HG03571 (cell line): ENCODE data around the gene PPP1R11.
"Not testable (repeated sequence)": the region's sequence is repeated elsewhere in the genome, so short reads cannot be mapped to it uniquely, and the experiment has no call there.

ENCODE experiments used
- ATAC-seq: cut with Tn5 transposase; IDR thresholded peaks from one replicate; pipeline ENCODE4 v1.9.1; 2021; ENCODE audit not compliant: unreplicated experiment

The PPP1R11 gene

DNA sequence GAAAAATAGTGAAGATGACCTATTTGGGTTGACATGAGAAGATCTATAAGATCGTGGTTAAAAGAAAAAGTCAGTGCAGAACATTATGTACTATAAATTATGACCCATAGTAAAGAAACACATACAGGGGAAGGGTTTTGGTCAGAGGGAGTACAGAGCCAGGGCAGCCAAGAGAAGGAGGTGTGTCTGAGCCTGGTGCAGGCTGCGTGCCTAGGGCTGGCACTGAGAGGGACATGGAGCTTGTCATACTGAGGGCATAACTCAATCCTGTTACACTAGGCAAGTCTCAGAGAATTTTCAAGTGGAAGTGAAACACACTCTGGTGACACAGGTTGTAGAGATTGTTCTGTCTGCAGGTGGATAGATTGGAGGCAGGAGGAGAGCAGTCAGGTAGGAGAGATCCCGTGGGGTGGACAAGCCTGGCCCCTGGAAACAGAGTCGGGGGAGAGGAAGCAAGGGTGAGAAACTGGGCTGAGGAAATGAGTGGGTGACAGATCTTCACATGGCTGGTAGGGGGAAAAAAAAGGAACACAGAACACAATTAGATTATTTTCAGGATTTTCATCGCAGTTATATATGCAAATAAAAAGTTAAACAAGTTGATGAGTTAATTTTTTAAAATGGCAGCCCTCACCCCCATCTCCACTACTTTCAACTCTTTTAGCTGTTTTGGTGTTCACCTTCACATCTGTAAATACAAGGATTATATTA, 27.1 kb downstream of the PPP1R11 start:
- no peak for ATAC-seq

DNA sequence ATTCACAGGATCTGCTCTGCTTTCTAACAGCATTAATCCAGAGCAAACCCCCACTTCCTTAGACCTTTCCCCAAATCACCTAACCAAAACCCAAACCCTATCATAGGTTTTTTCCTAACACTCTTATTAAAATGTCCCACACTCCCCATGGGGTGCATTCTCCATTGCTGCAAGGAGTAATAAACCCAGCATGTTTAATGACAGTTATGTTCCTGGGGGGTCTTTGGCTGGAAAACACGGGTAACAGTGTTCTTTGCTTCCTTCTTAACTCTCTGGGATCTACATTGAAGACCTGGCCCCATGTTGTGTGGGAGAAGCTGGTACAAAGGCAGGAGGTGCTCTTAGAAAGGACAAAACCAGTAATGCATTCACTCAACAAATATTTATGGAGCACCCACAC, 29.8 kb downstream of the PPP1R11 start:
- ATAC-seq: no peak

DNA sequence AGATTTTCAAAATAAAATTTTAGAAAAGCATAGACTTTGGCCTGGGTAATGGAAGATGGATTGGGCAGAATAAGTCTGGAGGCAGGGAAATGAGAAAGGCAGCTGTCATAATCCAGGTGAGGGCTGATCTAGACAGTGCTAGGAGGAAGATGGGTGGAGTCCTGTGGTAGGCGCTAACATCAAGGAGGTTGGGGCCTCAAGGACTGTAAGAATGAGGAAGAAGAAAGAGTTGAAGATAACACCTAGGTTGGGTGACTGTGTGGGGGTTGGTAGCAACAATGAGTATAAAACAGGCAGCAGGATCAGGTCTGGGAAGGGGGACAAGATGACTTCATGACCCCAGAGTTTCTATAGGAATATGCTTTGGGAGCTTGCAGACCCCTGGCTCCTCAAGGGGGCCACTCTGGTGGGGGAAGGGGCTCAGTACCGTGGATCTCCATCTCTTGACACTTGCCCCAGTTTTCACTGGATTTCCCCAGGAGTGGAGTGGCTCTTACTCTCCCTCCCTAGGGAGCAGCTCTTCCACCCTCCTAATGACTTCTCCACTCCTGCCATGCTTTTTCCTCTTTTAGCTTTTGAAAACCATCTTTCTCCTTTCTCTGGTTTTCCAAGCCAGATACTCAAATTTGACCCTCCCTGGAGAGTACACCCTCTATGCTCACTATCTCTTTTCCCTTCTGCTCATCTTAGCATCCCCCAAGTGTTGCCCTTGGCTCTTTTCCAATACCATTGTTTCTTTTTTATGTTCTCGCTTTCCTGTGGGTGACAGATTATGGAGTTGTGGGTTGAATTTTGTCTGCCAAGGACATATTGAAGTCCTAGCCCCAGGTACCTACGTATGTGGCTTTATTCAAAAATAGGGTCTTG, 31.1 kb downstream of the PPP1R11 start:
- no peak for ATAC-seq

DNA sequence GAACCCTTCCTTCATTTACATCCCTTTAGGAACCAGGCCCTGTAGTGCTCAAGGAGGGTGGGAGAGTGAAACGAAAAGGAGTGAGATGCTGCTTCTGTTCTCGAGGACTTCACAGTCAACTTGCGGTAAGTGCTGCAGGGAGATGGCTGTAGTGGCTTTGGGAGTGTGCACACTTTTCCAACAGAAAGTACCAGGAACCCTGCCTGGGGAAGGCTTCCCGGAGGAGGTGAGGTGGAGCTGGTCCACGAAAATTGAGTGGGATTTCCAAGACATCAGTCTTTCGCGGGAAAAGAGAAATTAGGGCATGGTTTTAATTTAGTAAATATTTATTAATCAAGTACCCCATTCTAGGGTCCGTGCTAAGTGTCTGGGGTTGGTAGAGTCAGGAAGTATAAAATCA, 33.2 kb downstream of the PPP1R11 start:
- no peak for ATAC-seq

DNA sequence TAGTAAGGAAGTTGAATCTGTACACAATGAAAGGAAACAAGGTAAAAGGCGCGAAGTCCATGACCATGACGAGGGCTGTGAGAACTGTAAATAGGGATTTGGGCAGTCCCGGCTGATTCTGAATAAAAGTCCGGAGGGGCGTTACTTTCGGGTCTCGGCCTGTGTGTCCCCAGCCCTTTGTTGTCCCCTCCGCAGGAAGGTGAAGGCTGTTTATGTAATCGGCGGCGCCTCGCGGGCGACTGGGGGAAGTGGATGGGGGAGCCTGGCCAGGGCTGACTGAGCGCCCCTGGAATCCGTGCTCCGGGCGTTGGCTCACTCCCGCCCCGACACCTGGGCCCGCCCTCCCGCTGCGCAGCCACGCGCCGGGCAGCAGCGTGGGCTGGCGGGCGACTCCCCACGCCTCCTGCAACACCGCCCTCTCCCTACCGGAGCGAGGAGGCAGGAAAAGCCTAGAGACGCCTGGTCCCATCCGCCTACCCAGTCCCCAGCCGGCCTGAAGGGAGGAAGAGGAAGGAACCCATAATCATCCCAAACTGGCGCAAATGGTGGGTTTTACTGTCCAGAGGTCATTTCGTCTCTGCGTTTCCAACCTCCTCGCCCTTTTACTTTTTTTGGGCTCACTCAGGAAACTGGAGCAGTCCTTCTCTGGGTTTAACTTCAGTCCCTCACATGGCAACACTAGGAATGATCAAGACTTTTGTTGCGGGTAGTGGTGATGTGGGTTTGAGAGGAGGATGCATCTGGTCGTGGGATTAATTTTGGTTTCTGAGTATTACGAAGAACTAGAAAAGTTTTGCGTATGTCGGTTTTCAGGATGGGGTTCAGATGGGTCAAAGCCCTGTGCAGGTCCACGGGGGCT, 33.8 kb downstream of the PPP1R11 start:
- ATAC-seq: no peak

DNA sequence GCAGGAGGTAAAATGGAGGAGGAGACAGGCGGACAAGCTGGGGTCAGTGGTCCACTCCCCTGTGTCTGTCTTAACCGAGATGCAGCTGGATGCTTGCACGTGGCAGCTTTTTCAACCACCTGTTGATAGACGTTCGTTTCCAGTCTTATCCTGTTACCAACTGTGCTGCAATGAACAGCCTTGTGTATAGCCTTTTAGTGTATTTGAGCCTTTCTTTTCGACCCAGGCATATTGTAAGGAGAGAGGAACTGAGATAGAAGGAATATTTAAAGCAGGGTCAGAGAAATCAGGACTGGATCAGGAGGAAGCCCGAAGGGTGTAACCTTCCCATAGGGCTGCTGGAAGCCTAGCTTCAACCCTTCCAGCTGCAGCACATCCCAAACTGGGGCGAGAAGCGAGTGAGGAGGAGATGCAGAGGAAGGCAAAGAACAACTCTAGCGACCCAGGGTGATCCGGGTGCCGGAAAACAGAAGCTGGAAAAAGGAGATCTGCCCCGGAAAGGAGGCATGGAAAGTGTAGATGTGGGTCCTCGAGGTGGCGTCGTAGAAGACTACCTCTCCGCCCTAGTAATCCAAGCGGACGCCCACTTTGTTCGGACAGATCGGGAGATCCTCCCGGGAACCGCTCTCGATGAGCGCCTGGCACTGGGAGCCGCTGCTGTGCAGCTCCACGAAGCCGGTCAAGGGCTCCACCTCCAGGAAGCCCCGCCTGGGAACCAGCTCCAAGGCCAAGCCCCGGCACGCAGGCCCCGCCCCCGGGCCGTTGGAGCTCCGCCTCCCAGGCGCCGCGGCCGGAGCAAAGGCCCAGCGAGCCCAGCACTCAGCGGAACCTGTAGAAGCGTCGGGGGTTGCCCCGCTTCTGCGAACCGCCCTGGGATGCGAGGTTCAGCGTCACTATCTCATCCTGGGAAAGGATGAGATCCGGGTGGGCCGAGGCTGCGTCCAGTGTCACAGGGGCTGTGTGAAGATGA, 34.7 kb downstream of the PPP1R11 start:
- no peak for ATAC-seq

DNA sequence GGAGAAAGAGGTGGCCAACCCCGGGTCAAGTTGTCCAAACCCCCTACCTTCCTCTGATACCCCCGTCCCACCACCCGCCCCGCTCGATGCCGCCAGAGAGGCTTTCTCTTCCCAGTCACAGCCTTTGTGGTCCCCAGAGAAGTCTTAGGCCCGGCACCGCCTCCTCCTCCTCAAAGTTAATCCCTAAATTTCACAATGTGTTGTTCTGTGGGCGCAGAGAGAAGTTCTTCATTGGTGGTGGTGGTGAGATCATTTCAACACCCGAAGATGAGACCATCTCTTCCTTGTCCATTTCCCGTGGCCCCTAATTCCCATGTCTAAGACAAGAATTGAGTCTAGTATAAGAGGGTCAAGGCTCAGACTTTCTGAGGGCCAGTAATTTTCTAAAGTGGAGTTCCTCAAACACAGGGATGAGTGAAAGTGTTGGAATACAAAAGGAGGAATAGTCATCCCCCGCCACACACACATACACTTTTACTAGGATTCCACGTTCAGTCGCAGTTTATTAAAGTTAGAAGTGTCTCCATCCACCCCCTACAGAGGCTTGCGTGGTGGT, 35.5 kb downstream of the PPP1R11 start:
- no peak for ATAC-seq

DNA sequence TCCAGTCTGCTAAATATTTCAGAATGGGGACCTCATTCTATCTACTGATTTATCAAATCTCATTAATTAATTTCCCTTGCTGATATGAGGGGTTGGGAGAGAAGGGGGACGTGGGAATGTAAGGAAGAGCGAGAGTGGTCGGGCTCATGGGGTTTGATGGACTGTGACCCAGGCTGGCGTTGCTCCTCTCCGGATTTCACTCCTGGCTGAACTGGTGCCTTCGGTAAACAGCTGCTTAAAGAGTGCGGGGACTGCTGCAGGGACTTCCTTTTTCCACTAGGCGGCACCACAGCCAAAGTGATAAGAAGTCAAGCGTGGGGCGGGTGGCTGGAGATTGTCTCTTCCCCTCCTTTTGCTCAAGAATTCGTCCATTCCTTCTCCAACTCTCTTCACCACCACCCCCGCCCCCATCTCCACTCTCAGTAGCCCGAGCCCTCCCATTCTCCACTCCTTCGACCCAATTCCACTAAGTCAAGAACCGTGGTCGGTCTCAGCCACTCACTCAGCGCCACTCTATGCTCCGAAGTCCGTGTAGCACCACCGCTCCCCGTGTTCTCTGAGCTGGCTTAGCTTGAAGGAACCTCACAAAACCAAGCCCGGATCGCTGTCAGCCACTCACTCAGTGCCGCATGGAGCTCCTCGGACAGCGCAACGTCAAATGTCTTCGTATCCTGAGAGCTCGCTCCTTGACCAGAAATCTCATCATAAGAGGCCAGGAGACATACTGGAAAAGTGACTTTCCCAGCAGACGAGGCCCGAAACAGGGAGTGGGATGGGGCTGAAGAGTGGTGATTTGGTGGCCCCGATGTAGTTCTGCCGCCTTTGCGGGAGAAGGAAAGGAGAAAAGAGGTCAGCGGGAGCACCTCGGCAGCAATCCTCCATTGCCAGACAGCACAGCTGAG, 36.2 kb downstream of the PPP1R11 start:
- no peak for ATAC-seq

DNA sequence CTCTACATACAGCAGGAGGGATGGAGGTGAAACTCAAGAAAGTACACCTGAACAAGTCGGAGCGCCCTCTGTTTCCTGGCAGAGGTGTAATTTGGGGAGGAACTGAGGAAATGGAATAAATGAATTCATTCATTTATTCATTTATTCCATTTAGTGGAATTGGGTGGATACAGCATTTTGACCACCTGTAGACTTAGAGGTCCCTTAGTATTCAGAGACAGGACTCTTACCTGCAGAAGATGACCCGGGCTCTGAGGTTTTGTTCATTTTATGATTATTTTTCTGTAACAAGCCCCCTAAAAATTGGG, 36.8 kb downstream of the PPP1R11 start:
- ATAC-seq: no peak

DNA sequence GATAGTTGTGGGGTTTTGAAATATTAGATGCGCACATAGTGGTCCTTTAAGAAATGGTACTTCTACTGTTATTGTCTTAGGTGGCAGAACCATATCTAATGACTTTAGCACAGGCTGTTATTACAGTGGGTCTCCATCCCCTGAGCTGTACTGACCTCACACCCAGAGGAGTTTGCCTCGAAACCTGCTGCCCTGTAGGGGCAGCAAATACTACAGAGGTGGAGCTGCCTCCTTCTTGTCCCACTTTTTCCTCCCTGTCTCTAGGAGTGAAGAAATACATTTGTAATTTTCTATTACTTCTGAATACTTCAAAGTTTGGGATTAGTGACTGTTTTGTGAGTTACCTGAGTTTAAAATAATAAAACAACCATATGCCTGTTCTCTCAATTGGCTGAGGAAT, 37.7 kb downstream of the PPP1R11 start:
- no peak for ATAC-seq

DNA sequence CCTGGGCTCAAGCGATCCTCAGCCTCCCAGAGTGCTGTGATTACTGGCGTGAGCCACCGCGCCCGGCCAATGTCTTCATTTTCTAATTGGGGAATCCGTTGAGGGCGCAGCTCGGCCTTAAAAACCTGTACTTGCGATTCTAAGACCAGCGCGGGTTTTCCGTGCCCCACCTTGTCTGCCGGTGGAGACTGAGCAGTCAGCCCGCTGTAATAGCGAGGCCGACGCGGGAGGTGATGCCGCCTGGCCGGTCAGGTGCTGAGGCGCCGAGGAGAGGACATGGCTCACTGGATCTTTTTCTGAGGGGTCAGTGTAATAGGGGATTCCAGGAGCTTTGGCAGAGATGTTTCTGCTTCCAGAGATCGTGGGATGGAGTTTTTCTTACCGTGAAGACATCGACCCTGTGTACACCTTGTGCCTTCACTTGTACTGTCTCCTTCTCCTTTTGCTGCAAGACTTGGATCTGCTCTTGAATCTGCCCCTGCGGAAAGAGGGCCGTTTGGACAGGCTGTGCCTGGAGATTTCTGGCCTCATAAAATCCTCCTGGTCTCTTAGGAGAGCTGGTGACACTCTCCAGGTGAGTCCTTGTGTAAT, 44.4 kb downstream of the PPP1R11 start:
- ATAC-seq: no peak

DNA sequence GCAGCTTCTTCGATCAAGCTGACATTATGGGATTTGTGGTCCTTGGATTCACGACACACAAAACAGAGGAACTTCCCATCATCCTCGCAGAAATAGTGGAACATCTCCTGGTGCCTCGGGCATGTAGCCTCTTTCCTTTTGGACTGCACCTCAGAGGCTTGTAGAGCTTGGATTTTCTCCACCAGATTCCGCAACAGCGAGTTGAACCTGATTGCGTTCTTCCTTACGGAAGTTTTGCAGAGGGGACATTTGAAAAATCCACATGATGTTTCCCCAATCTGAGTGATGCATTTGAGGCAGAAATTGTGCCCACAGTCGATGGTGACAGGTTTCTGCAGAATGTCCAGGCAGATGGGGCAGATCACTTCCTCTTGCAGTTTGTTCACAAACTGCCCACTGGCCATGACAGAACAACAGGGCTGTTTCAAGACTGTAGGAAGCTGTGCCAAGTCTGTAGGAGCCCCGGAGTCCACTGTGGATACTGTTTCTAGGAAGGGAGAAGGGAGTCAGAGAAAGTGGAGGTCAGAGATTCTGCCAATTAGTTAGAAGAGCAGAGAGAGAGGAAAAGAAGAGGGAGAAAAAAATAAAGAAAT, 45.5 kb downstream of the PPP1R11 start:
- no peak for ATAC-seq

DNA sequence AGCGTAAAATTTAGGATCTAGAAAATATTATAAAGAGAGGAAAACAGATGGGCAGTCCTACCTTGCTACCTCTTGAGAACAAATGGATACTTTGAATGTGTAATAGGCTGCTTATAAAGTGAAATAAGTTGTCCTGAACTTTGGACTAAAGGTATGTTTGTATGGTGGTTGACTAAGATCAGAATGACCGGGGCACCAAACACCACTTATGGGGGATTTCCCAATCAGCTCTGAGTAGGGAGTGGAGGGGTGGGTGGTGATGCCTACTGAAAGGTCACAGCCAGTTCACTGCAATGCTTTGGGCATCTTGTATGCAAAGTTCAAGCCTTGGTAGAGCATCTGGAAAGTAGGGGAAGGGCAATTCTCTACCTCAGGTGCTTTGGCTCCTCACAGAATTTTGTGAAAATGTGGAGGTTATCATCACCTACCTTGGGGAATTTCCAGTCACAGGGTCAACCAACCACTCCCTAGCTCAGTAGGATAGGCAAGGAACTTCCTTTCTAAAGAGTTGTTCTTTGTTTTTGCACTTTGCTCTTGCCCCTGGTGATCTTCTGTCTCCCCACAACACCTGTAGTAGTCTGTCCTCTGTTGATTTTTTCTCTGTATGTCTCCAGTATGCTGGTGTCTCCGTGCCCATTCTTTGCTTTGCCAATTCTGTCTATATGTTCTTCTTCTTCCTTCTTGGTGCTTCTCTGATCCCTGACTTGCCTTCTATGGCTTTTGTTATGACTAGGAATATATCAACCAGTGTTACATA, 46.2 kb downstream of the PPP1R11 start, which contains the start of gene TRIM31:
Gene TRIM31 (minus strand): TSS at position 88 of the 757 bp plus-strand sequence. CDS start 285 bp downstream, outside the sequence.
- ATAC-seq: no peak

DNA sequence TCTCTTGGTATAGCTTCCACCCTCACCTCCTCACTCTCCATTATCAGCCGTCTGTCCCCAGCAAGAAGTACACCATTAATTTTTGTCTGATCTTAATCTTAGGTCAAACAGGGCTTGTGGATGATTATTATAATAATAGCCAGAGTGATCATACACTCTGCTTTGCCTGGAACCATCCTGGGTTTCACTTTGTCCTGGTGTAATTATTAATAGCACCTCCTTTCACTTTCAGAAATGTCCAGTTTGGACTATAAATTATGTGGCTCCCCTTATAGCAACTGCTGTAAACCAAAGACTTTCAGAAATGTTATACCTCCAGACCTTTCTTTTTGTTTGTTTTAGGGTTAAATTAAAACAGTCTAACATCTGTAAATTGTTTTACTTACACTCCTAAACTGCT, 46.8 kb downstream of the PPP1R11 start:
- no peak for ATAC-seq

DNA sequence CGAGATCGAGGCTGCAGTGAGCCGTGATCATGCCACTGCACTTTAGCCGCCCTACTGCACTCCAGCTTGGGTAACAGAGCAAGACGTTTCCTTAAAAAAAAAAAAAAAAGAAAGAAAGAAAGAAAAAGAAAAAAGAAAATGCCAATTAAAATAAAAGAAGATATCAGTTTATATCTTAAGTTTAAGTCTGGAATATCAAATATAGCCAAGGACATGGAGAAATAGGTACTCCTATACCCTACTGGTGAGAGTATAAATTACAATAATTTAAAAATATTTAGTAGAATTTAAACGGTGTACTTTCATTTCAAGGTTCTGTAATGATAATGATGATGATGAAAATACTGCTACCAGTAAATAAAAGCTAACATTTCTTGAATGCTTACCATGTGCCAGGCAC, 49.7 kb downstream of the PPP1R11 start:
- ATAC-seq: no peak

DNA sequence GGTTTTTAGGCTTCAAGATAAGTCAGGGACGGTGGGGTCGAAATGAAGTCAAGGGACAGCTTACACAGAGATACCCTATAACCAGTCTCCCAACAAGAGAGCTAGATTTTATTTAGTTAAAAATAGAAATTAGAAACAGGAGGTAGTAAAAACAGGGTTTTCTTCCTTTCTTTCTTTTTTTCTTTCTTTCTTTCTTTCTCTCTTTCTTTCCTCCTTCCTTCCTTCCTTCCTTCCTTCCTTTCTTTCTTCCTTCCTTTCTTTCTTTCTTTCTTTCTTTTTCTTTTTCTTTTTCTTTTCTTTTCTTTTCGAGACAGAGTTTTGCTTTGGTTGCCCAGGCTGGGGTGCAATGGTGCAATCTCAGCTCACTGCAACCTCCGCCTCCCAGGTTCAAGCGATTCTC, 51.7 kb downstream of the PPP1R11 start:
- ATAC-seq: not testable (repeated sequence)
